ENCODE measurements around the gene CLDN7.

GRCh38 chr17:7307686-7308624, 45.7 kb upstream of the CLDN7 start:
- TF ChIP-seq CTCF (conservative IDR thresholded peaks at IDR 0.05; ENCODE audit: low read length) (no peak), EZH2phosphoT487 (IDR thresholded peaks at IDR 0.05; ENCODE audit: borderline replicate concordance, low read depth, low read length) (no peak)
